ENCODE measurements around the gene EXOC3L4.

The EXOC3L4 gene

DNA sequence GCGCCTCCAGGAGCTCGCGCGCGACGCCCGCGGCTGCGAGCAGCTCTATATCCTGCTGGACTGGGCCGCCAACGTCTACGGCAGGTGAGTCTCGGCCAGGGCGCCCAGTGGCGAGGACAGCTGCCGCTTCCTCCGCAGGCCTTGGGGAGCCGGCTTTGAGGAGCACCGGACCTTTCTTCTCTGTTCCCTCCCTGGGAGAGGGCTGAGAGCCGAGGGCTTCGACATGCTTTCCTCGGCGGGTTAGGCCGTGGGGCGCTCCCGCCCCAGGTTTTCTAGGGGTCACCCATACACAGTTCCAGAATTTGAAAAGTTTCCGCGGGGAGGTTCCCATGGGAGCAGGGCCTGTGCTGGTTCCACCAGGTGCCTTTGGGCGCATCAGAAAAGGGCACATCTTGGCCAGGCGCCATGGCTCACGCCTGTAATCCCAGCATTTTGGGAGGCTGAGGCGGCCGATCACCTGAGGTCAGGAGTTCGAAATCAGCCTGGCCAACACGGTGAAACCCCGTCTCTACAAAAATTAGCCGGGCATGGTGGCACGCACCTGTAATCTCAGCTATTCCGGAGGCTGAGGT lies 8.2 kb downstream of the EXOC3L4 start:
- no peak for DNase-seq (ENCODE audit: insufficient read length, low spot score)
- FAIRE-seq: no peak
- no peak for TF ChIP-seq POLR2A (IDR thresholded peaks at IDR 0.05; ENCODE audit: low read depth, low read length)

- DNase-seq (ENCODE audit: insufficient read length, low spot score): peak; percentile 98
- FAIRE-seq: peak; percentile 84
- TF ChIP-seq POLR2A (IDR thresholded peaks at IDR 0.05; ENCODE audit: low read depth, low read length): peak; percentile 56
Observed at GRCh38 chr14:103103461-103104388, 9.2 kb downstream of the EXOC3L4 start.

- TF ChIP-seq POLR2A (IDR thresholded peaks at IDR 0.05; ENCODE audit: low read depth, low read length): no peak
- no peak for FAIRE-seq
Observed at GRCh38 chr14:103104389-103104653, 9.8 kb downstream of the EXOC3L4 start.

GRCh38 chr14:103104654-103105452 lies 10.3 kb downstream of the EXOC3L4 start:
- FAIRE-seq: peak; percentile 86
- no peak for DNase-seq (ENCODE audit: insufficient read length, low spot score)
- TF ChIP-seq POLR2A (IDR thresholded peaks at IDR 0.05; ENCODE audit: low read depth, low read length): no peak

More at GRCh38 chr14:103104389-103104653, 9.8 kb downstream of the EXOC3L4 start:
- DNase-seq (ENCODE audit: insufficient read length, low spot score): no peak

DNA sequence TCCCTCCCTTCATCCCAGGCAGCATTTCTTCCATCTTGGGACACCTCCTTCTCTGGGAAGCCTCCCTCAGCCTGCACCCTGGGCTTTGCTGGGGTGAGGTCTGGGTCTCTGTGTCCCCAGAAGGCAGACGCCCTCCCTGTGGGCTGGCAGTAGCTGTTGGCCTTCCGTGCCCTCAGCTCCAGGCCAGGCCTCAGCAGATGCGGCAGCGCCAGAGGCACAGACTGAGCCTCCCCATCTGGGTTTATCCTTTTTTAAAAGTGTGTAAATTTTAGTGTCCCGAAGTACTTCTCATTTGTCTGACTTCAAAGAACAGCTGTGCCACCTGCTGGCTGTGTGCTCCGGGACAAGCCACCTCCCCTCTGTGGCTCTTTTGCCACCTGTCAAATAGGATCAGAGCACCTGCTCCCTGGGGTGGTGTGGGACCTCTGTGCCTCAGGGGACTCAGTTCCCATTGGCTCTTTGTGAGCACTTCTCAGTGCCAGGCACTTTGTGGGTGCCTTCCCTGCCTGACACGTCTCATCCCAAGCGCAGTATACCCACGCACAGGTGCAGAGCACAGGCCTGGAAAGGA lies 11.1 kb downstream of the EXOC3L4 start:
- FAIRE-seq (no peak), DNase-seq (ENCODE audit: insufficient read length, low spot score) (no peak)
- no peak for TF ChIP-seq POLR2A (IDR thresholded peaks at IDR 0.05; ENCODE audit: low read depth, low read length)

GRCh38 chr14:103107455-103107854 lies 12.9 kb downstream of the EXOC3L4 start:
- no peak for TF ChIP-seq POLR2A (IDR thresholded peaks at IDR 0.05; ENCODE audit: low read depth, low read length)
- no peak for DNase-seq (ENCODE audit: insufficient read length, low spot score)
- FAIRE-seq: no peak

DNA sequence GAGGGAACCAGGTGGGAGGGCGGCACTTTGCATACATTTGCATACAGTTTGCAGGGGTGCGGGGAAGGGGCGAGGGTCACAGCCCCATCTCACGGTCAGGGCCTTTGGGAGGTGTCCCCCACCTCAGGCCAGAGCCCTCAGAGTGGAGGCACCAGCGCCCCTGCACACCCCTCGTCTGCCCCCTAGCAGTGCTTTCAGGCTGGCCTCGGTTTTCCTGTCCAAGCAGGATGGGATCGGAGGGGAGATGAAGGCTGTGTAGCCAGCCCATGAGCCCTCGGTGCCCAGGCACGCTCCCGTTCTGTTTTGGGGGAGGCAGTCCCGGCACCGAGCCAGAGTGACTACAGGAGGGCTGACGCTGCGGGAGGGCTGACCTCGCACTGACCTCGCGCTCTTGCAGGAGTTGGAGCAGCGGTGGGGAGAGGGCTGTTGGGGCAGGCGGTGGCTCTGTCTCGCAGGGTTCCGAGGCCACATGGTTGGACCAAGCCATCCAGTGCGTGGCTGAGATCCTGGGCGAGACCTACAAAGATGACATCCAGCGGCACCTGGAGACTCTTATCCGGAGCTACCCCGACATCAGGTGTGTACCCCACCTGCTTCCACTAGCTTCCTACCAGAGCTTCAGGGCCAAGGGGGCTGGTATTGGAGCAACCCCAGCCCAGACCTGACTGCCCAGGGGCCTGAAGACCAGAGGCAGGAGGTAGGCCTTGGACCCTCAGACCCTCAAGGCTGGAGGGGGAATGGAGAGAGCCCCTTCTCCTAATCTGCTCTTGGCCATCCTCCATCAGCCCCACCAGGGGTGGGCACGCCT lies 13.6 kb downstream of the EXOC3L4 start:
- TF ChIP-seq POLR2A (IDR thresholded peaks at IDR 0.05; ENCODE audit: low read depth, low read length): no peak
- DNase-seq (ENCODE audit: insufficient read length, low spot score) (no peak), FAIRE-seq (no peak)

DNA sequence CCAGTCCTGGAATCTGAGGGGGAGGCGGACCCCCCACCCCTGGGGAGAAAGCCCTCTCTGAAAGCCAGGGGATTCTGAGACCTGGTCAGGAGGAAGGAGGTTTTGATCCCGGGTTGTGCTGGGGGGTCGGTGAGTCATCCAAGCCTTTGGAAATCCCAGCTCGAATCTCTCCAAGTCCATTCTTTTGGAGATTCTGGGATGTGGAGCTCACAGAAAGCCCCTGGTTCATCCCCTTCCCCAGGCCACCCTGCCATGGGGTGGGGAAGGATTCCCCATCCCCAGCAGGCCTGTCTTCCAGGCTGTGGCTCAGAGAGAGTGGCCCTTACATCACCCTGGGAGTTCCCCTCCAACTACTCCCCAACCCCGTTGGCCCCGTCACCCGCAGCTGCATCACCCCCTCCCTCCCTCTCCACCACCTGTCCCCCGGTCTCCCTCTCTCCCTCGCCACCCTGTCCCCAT lies 14.3 kb downstream of the EXOC3L4 start:
- FAIRE-seq: peak; percentile 86
- peak; percentile 82 for DNase-seq (ENCODE audit: insufficient read length, low spot score)
- no peak for TF ChIP-seq POLR2A (IDR thresholded peaks at IDR 0.05; ENCODE audit: low read depth, low read length)

GRCh38 chr14:103109535-103110441 lies 15.3 kb downstream of the EXOC3L4 start:
- DNase-seq (ENCODE audit: insufficient read length, low spot score) (peak; percentile 90), FAIRE-seq (peak; percentile 83)
- no peak for TF ChIP-seq POLR2A (IDR thresholded peaks at IDR 0.05; ENCODE audit: low read depth, low read length)

DNA sequence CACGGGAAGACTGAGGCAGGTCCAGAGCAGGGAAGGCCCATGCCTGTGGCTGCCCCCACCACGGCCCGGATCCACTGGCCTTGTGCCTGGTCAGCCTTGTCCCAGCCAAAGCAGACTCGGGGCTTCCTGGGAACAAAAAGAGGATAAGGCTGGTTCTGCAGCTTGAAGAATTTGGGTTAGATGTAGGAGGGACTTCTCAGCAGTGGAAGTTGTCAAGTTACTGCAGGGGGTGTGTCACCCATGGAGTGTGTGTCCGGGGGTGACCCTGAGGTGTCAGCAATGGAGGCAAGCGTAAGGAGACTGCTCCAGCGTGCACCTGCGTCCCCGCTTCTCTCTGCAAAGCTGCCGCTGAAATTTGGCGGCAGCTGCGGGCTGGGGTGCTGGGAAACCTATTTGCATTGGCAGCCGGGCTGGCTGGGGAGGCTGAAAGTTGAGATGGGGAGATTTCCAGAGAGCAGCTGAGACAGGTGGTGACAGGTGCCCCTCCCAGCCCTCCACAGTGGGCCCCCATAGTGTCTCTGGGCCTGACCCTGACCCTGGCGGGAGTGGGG lies 16.2 kb downstream of the EXOC3L4 start:
- FAIRE-seq: no peak
- no peak for TF ChIP-seq POLR2A (IDR thresholded peaks at IDR 0.05; ENCODE audit: low read depth, low read length)

GRCh38 chr14:103111232-103111868 lies 16.8 kb downstream of the EXOC3L4 start:
- DNase-seq (ENCODE audit: insufficient read length, low spot score): no peak
- no peak for FAIRE-seq
- no peak for TF ChIP-seq POLR2A (IDR thresholded peaks at IDR 0.05; ENCODE audit: low read depth, low read length)

More for the DNA sequence above, 16.2 kb downstream of the EXOC3L4 start:
- no peak for DNase-seq (ENCODE audit: insufficient read length, low spot score)

Measured in H54 (cell line).